ENCODE results near the gene VSIR. TPM values are rescaled to one million over a fixed set of nuclear protein-coding genes. Genes with fewer than 3 reads are reported as not detected.

Gene VSIR
- total RNA-seq, 1 donor from 2014 or later, result 2.9 TPM

DNA sequence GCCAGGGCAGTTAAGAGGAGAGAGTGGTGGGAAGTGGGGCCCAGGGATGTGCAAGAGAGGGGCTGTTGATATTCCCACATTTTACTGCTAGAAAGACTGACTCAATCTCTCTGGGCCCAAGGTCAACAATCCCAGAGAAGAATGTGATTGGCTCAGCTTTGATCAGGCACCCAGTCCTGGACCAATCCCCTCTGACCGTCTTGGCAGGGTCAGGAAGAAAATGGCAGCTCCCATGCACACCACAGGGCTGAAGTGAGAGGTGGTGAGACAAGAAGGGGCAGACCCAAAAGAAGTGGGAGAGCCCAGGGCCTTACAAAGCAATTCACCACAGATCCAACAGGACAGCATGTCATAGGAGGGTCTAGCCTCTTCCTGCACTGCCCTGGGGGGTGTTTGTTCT lies 50.5 kb downstream of the VSIR start:
- H3K4me1 Mint-ChIP-seq (ENCODE audit: low read depth, unreplicated experiment), result peaks cover 14% of the 10 kb centered on the region
- no peak overlapping the region for H3K4me3 Mint-ChIP-seq (ENCODE audit: unreplicated experiment)
- no peak overlapping the region for H3K27ac Mint-ChIP-seq (ENCODE audit: unreplicated experiment)
- Histone ChIP-seq H3K27me3 (ENCODE audit: insufficient read depth, low read length) (peaks cover 15% of the 10 kb centered on the region), H2AFZ (ENCODE audit: low read depth, low read length) (no peak overlapping the region), H3K4me2 (ENCODE audit: low read length) (no peak overlapping the region), H3K4me1 (ENCODE audit: insufficient read depth, low read length) (peaks cover 7% of the 10 kb centered on the region), H3K36me3 (ENCODE audit: insufficient read depth, low read length) (no peaks in the 10 kb centered on the region), H3K79me2 (ENCODE audit: insufficient read depth, low read length) (no peaks in the 10 kb centered on the region), H3K27ac (ENCODE audit: low read depth, low read length) (no peak overlapping the region), H3K9ac (ENCODE audit: low read length) (no peak overlapping the region), H3K9me3 (ENCODE audit: insufficient read depth, low read depth, low read length) (no peaks in the 10 kb centered on the region), H4K20me1 (ENCODE audit: insufficient read depth, low read length) (no peaks in the 10 kb centered on the region), H3K4me3 (ENCODE audit: insufficient read depth, low read depth, low read length) (no peak overlapping the region)
- peaks cover 4% of the 10 kb centered on the region for H3K9me3 Mint-ChIP-seq (ENCODE audit: unreplicated experiment)
- H3K27me3 Mint-ChIP-seq (ENCODE audit: low read depth, unreplicated experiment), result peaks cover 39% of the 10 kb centered on the region
- H3K36me3 Mint-ChIP-seq (ENCODE audit: low read depth, unreplicated experiment), result no peaks in the 10 kb centered on the region
- FAIRE-seq, result no peak
- no peak for DNase-seq (ENCODE audit: low read depth)
- no peak for TF ChIP-seq EZH2 (IDR thresholded peaks at IDR 0.05; ENCODE audit: insufficient read depth, low read length)
- TF ChIP-seq, protein P1, sequence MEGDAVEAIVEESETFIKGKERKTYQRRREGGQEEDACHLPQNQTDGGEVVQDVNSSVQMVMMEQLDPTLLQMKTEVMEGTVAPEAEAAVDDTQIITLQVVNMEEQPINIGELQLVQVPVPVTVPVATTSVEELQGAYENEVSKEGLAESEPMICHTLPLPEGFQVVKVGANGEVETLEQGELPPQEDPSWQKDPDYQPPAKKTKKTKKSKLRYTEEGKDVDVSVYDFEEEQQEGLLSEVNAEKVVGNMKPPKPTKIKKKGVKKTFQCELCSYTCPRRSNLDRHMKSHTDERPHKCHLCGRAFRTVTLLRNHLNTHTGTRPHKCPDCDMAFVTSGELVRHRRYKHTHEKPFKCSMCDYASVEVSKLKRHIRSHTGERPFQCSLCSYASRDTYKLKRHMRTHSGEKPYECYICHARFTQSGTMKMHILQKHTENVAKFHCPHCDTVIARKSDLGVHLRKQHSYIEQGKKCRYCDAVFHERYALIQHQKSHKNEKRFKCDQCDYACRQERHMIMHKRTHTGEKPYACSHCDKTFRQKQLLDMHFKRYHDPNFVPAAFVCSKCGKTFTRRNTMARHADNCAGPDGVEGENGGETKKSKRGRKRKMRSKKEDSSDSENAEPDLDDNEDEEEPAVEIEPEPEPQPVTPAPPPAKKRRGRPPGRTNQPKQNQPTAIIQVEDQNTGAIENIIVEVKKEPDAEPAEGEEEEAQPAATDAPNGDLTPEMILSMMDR (IDR thresholded peaks at IDR 0.05; ENCODE audit: insufficient read depth, low read depth, low read length), result no peak

DNA sequence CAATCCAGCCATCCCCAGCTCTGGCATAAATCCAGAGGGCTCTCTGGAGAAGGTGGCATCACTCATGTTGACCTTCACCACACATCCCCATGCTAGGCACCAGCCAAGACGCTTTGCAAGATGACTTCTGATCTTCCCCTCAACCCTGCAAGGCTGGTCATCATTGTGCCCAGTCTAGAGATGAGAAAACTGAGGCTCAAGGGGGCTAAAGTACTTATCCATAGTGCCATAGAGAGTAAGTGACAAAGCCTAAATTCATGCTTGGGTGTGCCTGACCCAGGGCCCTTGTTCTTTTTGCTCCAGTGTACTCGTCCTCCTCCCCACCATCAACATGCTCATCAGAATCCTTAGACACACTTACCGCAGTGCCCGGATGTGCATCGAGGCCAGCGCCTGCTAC lies 52.0 kb downstream of the VSIR start:
- Histone ChIP-seq H3K9me3 (ENCODE audit: insufficient read depth, low read depth, low read length) (no peaks in the 10 kb centered on the region), H4K20me1 (ENCODE audit: insufficient read depth, low read length) (no peaks in the 10 kb centered on the region), H3K27me3 (ENCODE audit: insufficient read depth, low read length) (peaks cover 11% of the 10 kb centered on the region), H3K79me2 (ENCODE audit: insufficient read depth, low read length) (no peaks in the 10 kb centered on the region), H2AFZ (ENCODE audit: low read depth, low read length) (no peak overlapping the region), H3K4me2 (ENCODE audit: low read length) (no peak overlapping the region), H3K9ac (ENCODE audit: low read length) (no peak overlapping the region), H3K36me3 (ENCODE audit: insufficient read depth, low read length) (no peaks in the 10 kb centered on the region), H3K27ac (ENCODE audit: low read depth, low read length) (no peak overlapping the region), H3K4me1 (ENCODE audit: insufficient read depth, low read length) (peaks cover 7% of the 10 kb centered on the region), H3K4me3 (ENCODE audit: insufficient read depth, low read depth, low read length) (no peak overlapping the region)
- Mint-ChIP-seq H3K4me1 (ENCODE audit: low read depth, unreplicated experiment) (peaks cover 9% of the 10 kb centered on the region), H3K27me3 (ENCODE audit: low read depth, unreplicated experiment) (peaks cover 38% of the 10 kb centered on the region), H3K9me3 (ENCODE audit: unreplicated experiment) (peaks cover 4% of the 10 kb centered on the region), H3K27ac (ENCODE audit: unreplicated experiment) (no peak overlapping the region), H3K4me3 (ENCODE audit: unreplicated experiment) (no peak overlapping the region), H3K36me3 (ENCODE audit: low read depth, unreplicated experiment) (no peaks in the 10 kb centered on the region)
- TF ChIP-seq, protein P1 (IDR thresholded peaks at IDR 0.05; ENCODE audit: insufficient read depth, low read depth, low read length), result no peak
- no peak for TF ChIP-seq EZH2 (IDR thresholded peaks at IDR 0.05; ENCODE audit: insufficient read depth, low read length)
- FAIRE-seq (no peak), DNase-seq (ENCODE audit: low read depth) (no peak)

DNA sequence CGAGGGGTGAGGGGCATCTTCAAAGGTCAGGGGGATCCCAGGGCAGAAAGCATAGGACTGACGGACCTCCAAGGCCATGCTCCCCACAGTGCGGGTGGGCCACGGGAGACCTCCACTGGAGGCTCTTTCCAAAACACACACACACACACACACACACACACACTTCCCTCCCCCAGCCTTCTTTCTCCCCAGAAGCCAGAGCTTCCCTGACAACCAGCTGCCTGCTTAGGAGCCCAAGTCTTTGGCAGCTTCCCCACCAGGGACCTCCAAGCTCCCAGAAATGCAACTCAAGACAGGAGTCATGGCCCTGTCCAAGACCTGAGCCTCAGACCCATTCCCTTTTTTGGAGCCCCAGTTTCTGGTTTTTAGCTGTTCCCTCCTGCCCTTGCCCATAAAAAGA lies 53.0 kb downstream of the VSIR start:
- peaks cover 4% of the 10 kb centered on the region for H3K9me3 Mint-ChIP-seq (ENCODE audit: unreplicated experiment)
- no peak overlapping the region for H3K4me3 Mint-ChIP-seq (ENCODE audit: unreplicated experiment)
- no peak for DNase-seq (ENCODE audit: low read depth)
- H3K79me2 ChIP-seq (ENCODE audit: insufficient read depth, low read length), result no peaks in the 10 kb centered on the region
- no peaks in the 10 kb centered on the region for H3K4me1 Mint-ChIP-seq (ENCODE audit: low read depth, unreplicated experiment)
- FAIRE-seq, result no peak
- H3K27ac ChIP-seq (ENCODE audit: low read depth, low read length), result no peak overlapping the region
- H3K9ac ChIP-seq (ENCODE audit: low read length), result no peak overlapping the region
- H3K27me3 Mint-ChIP-seq (ENCODE audit: low read depth, unreplicated experiment), result peaks cover 43% of the 10 kb centered on the region
- H3K27me3 ChIP-seq (ENCODE audit: insufficient read depth, low read length), result peaks cover 11% of the 10 kb centered on the region
- no peaks in the 10 kb centered on the region for H3K36me3 Mint-ChIP-seq (ENCODE audit: low read depth, unreplicated experiment)
- H2AFZ ChIP-seq (ENCODE audit: low read depth, low read length), result no peak overlapping the region
- H3K36me3 ChIP-seq (ENCODE audit: insufficient read depth, low read length), result no peaks in the 10 kb centered on the region
- no peak overlapping the region for H3K27ac Mint-ChIP-seq (ENCODE audit: unreplicated experiment)
- no peak for TF ChIP-seq EZH2 (IDR thresholded peaks at IDR 0.05; ENCODE audit: insufficient read depth, low read length)
- TF ChIP-seq, protein P1 (IDR thresholded peaks at IDR 0.05; ENCODE audit: insufficient read depth, low read depth, low read length), result no peak
- H3K4me2 ChIP-seq (ENCODE audit: low read length), result no peak overlapping the region
- no peaks in the 10 kb centered on the region for H4K20me1 ChIP-seq (ENCODE audit: insufficient read depth, low read length)
- no peak overlapping the region for H3K4me3 ChIP-seq (ENCODE audit: insufficient read depth, low read depth, low read length)
- no peaks in the 10 kb centered on the region for H3K4me1 ChIP-seq (ENCODE audit: insufficient read depth, low read length)
- H3K9me3 ChIP-seq (ENCODE audit: insufficient read depth, low read depth, low read length), result no peaks in the 10 kb centered on the region

All from astrocyte (in vitro differentiated cells and primary cell).